SK-N-SH (cell line): ENCODE results near the gene PTAFR. TPM values are rescaled to one million over a fixed set of nuclear protein-coding genes. Genes with fewer than 3 reads are reported as not detected.

Experiments used
- CTCF ChIA-PET: fragments of 300-600, 350-600 bp; formaldehyde crosslinking; extraction: SDS; loops from one replicate; lab custom pipeline; 2021; lab: Yijun Ruan, JAX
- POLR2A ChIA-PET: fragments of 350-600 bp; sonication (Branson Sonifier 250); formaldehyde crosslinking; extraction: SDS; loops from one replicate; lab custom pipeline; 2020; ENCODE audit warnings: antibody characterized with exemption, inconsistent platforms; lab: Yijun Ruan, JAX
- DNase-seq: peaks from one replicate; pipeline ENCODE4 v3.0.0; 2012
- H2AFZ ChIP-seq: fragments of 200-600 bp; sonication (generic); 2 replicates; pipeline ENCODE4 v1.8.1; 2016; ENCODE audit warnings: antibody characterized with exemption, mild to moderate bottlenecking, low read depth
- H3F3A ChIP-seq: fragments of 200-600 bp; sonication (generic); replicated peaks from 2 replicates; pipeline ENCODE3; 2016; ENCODE audit warnings: antibody characterized with exemption, mild to moderate bottlenecking; ENCODE audit not compliant: insufficient read depth
- H3K27ac ChIP-seq, 2 experiments: fragments of 200-500 bp in 1 of 2; fragments of 200-600 bp in 1 of 2; sonication (Bioruptor generic) in 1 of 2; sonication (generic), shearing (Covaris generic) in 1 of 2; 2 replicates each; pipeline versions ENCODE4 v1.5.1 to v1.6.1; 2014 to 2016; ENCODE audit warnings: low read depth in 2 of 2, inconsistent platforms in 1 of 2, low read length in 1 of 2, mild to moderate bottlenecking in 1 of 2, mixed read lengths in 1 of 2
- H3K27me3 ChIP-seq: fragments of 200-600 bp; sonication (generic), shearing (Covaris generic); 2 replicates; pipeline ENCODE4 v1.6.1; 2016; ENCODE audit warnings: mixed run types; ENCODE audit not compliant: insufficient read depth
- H3K36me3 ChIP-seq, 2 experiments: fragments of 200-500 bp in 1 of 2; fragments of 200-600 bp in 1 of 2; sonication (Bioruptor generic) in 1 of 2; sonication (generic) in 1 of 2; replicated peaks in 1 of 2; 2 replicates each; pipeline versions ENCODE3 to v1.5.1; 2014 to 2016; ENCODE audit warnings: low read length in 1 of 2, mild to moderate bottlenecking in 1 of 2; ENCODE audit not compliant: insufficient read depth in 2 of 2, control insufficient read depth in 1 of 2
- H3K4me1 ChIP-seq, 2 experiments: fragments of 200-500 bp in 1 of 2; fragments of 200-600 bp in 1 of 2; sonication (Bioruptor generic) in 1 of 2; sonication (generic), shearing (Covaris generic) in 1 of 2; 2 replicates each; pipeline versions ENCODE4 v1.5.1 to v1.6.1; 2014 to 2016; ENCODE audit warnings: low read depth in 1 of 2, low read length in 1 of 2, mixed run types in 1 of 2; ENCODE audit not compliant: insufficient read depth in 2 of 2, control insufficient read depth in 1 of 2
- H3K4me2 ChIP-seq: fragments of 200-600 bp; sonication (generic), shearing (Covaris generic); 2 replicates; pipeline ENCODE4 v1.6.1; 2017; ENCODE audit warnings: mixed run types
- H3K4me3 ChIP-seq, 2 experiments: fragments of 200-500 bp in 1 of 2; fragments of 200-600 bp in 1 of 2; sonication (Bioruptor generic) in 1 of 2; sonication (generic), shearing (Covaris generic) in 1 of 2; 2 replicates each; pipeline versions ENCODE4 v1.5.1 to v1.8.1; 2014 to 2016; ENCODE audit warnings: low read depth in 2 of 2, inconsistent platforms in 1 of 2, low read length in 1 of 2, mild to moderate bottlenecking in 1 of 2, mixed read lengths in 1 of 2, moderate library complexity in 1 of 2
- H3K79me2 ChIP-seq: fragments of 200-600 bp; sonication (generic); 2 replicates; pipeline ENCODE4 v1.8.1; 2017; ENCODE audit warnings: mild to moderate bottlenecking; ENCODE audit not compliant: insufficient read depth
- H3K9ac ChIP-seq: fragments of 200-600 bp; sonication (generic); 2 replicates; pipeline ENCODE4 v1.6.1; 2017; ENCODE audit warnings: mixed run types
- H3K9me2 ChIP-seq: fragments of 200-600 bp; sonication (generic); 2 replicates; pipeline ENCODE4 v1.6.1; 2017; ENCODE audit warnings: mixed run types
- H3K9me3 ChIP-seq: fragments of 200-600 bp; sonication (generic); 2 replicates; pipeline ENCODE4 v1.6.1; 2017; ENCODE audit warnings: mixed run types, mild to moderate bottlenecking, moderate library complexity
- H4K20me1 ChIP-seq: fragments of 200-600 bp; sonication (generic); 2 replicates; pipeline ENCODE4 v1.6.1; 2017; ENCODE audit warnings: mild to moderate bottlenecking, mixed run types; ENCODE audit not compliant: insufficient read depth
- CHD2 ChIP-seq: fragments of 150-350 bp; IDR thresholded peaks from 2 replicates; pipeline ENCODE4 v1.6.1; 2018; ENCODE audit warnings: low read length; ENCODE audit not compliant: partially characterized antibody
- ELF1 ChIP-seq: IDR thresholded peaks from 2 replicates; pipeline ENCODE4 v1.4.0; 2012
- EP300 ChIP-seq, 2 experiments: IDR thresholded peaks; 2 replicates each; pipeline versions ENCODE4 v1.4.0 to v1.6.1; 2012; ENCODE audit warnings: borderline replicate concordance in 1 of 2, low read depth in 1 of 2, low read length in 1 of 2
- FOSL2 ChIP-seq: IDR thresholded peaks from 2 replicates; pipeline ENCODE4 v1.4.0; 2012; ENCODE audit warnings: low read depth, mild to moderate bottlenecking, moderate library complexity, borderline replicate concordance
- GATA2 ChIP-seq: sonication (generic); formaldehyde crosslinking; IDR thresholded peaks from 2 replicates; pipeline ENCODE4 v1.5.0; 2020; ENCODE audit warnings: mild to moderate bottlenecking, missing genetic modification reagents
- JUND ChIP-seq: IDR thresholded peaks from 2 replicates; pipeline ENCODE4 v1.4.0; 2012
- MAX ChIP-seq: IDR thresholded peaks from 2 replicates; pipeline ENCODE4 v1.4.0; 2012; ENCODE audit warnings: low read depth
- NFIC ChIP-seq: IDR thresholded peaks from 2 replicates; pipeline ENCODE4 v1.4.0; 2012; ENCODE audit warnings: borderline replicate concordance
- NRF1 ChIP-seq: IDR thresholded peaks from 2 replicates; pipeline ENCODE4 v1.6.1; 2012; ENCODE audit warnings: low read depth, mild to moderate bottlenecking, low read length
- POLR2AphosphoS5 ChIP-seq: IDR thresholded peaks from 2 replicates; pipeline ENCODE4 v1.6.1; 2012; ENCODE audit warnings: low read depth, low read length
- RCOR1 ChIP-seq: fragments of 150-350 bp; IDR thresholded peaks from 2 replicates; pipeline ENCODE4 v1.6.1; 2017; ENCODE audit warnings: antibody characterized with exemption, low read length
- RFX5 ChIP-seq: IDR thresholded peaks from 2 replicates; pipeline ENCODE4 v1.6.1; 2012; ENCODE audit warnings: mild to moderate bottlenecking, improper control_type of control experiment, low read length
- RXRA ChIP-seq: IDR thresholded peaks from 2 replicates; pipeline ENCODE4 v1.4.0; 2012; ENCODE audit warnings: low read depth, mild to moderate bottlenecking, borderline replicate concordance
- SIN3A ChIP-seq: IDR thresholded peaks from 2 replicates; pipeline ENCODE4 v1.6.1; 2012; ENCODE audit warnings: low read depth, mild to moderate bottlenecking, low read length, moderate library complexity, borderline replicate concordance
- SMC3 ChIP-seq: IDR thresholded peaks from 2 replicates; pipeline ENCODE4 v1.6.1; 2012; ENCODE audit warnings: low read depth, low read length, improper control_type of control experiment
- TAF1 ChIP-seq: IDR thresholded peaks from 2 replicates; pipeline ENCODE4 v1.6.1; 2012; ENCODE audit warnings: low read depth, mild to moderate bottlenecking, low read length, moderate library complexity, borderline replicate concordance
- ZBTB33 ChIP-seq: IDR thresholded peaks from 2 replicates; pipeline ENCODE4 v1.4.0; 2012; ENCODE audit warnings: low read depth, borderline replicate concordance
- WGBS: methylation state at CpG from one replicate; pipeline ENCODE4 v1.1.6; 2017; ENCODE audit warnings: low lambda C conversion rate; 5-methylcytosine and 5-hydroxymethylcytosine counted together
- polyA plus RNA-seq, 3 experiments: library from polyadenylated mRNA; depleted of rRNA; stranded (reverse); fragments of >200 nt; gene quantifications; 2 replicates each; pipeline ENCODE4 v1.2.3, GENCODE V29; 2012

Gene PTAFR
- polyA plus RNA-seq, 1 of the 3 experiments (the other 2 are of a cell fraction): 0.05 TPM

- no peaks in the 10 kb centered on the region for H4K20me1 ChIP-seq
- ChIA-PET CTCF (interaction anchor here (0.5 to 1.9 kb wide), 2 partner anchors 24 to 72 kb away, joined by 3 to 7 read pairs; no protein-coding TSS in a partner anchor), POLR2A (no interaction called here)
- no peak overlapping the region for H3K9ac ChIP-seq
- no peak for DNase-seq
- 56% methylated on average over 4 of the region's 4 CpGs for WGBS
- H3K4me1 ChIP-seq: no peaks in the 10 kb centered on the region
- H3K4me3 ChIP-seq: no peak overlapping the region
- no peak overlapping the region for H3K4me2 ChIP-seq
- no peaks in the 10 kb centered on the region for H3K36me3 ChIP-seq
- H2AFZ ChIP-seq: peak overlapping the region; percentile 82; the same call in 1 of the 2 replicates
- no peaks in the 10 kb centered on the region for H3K9me3 ChIP-seq
- no peaks in the 10 kb centered on the region for H3K79me2 ChIP-seq
- no peak overlapping the region for H3K27ac ChIP-seq
- H3F3A ChIP-seq: no peaks in the 10 kb centered on the region
- no peaks in the 10 kb centered on the region for H3K27me3 ChIP-seq
- TF ChIP-seq EP300 (IDR thresholded peaks at IDR 0.05; ENCODE audit: borderline replicate concordance in 1 of 2, low read depth in 1 of 2, low read length in 1 of 2) (no peak), FOSL2 (peak; percentile 21; the same call in 1 of the 2 replicates)
- no peaks in the 10 kb centered on the region for H3K9me2 ChIP-seq
Measured at GRCh38 chr1:28136922-28137613, 39.4 kb downstream of the PTAFR start.

GRCh38 chr1:28136169-28136921 lies 40.1 kb downstream of the PTAFR start:
- no peaks in the 10 kb centered on the region for H3K27me3 ChIP-seq
- peak overlapping the region; percentile 82; the same call in 1 of the 2 replicates for H2AFZ ChIP-seq
- no peaks in the 10 kb centered on the region for H3K79me2 ChIP-seq
- H3K27ac ChIP-seq: no peak overlapping the region
- no peaks in the 10 kb centered on the region for H3K36me3 ChIP-seq
- H3K9ac ChIP-seq: no peak overlapping the region
- H3K4me3 ChIP-seq: no peak overlapping the region
- H3K4me1 ChIP-seq: no peaks in the 10 kb centered on the region
- TF ChIP-seq RXRA (no peak), SMC3 (no peak), RCOR1 (no peak), EP300 (IDR thresholded peaks at IDR 0.05; ENCODE audit: borderline replicate concordance in 1 of 2, low read depth in 1 of 2, low read length in 1 of 2) (no peak), MAX (no peak), SIN3A (no peak), GATA2 (CRISPR knock-in tag) (no peak), NFIC (no peak), NRF1 (no peak), RFX5 (no peak), FOSL2 (no peak), ELF1 (no peak), JUND (no peak), ZBTB33 (no peak), POLR2AphosphoS5 (no peak), CHD2 (no peak), TAF1 (no peak)
- no peak overlapping the region for H3K4me2 ChIP-seq
- WGBS: 75% methylated on average over 8 of the region's 8 CpGs
- no peaks in the 10 kb centered on the region for H3F3A ChIP-seq
- ChIA-PET CTCF (interaction anchor here (0.5 to 1.9 kb wide), 3 partner anchors 19 to 73 kb away, joined by 3 to 7 read pairs (median 3); no protein-coding TSS in a partner anchor), POLR2A (interaction anchor here (0.6 kb wide), 1 partner anchor 116 kb away, joined by 3 read pairs; no protein-coding TSS in a partner anchor)
- no peak for DNase-seq
- H3K9me2 ChIP-seq: no peaks in the 10 kb centered on the region
- no peaks in the 10 kb centered on the region for H4K20me1 ChIP-seq
- no peaks in the 10 kb centered on the region for H3K9me3 ChIP-seq
